H1 (cell line): ENCODE data around the gene DAPK2. TPM values are rescaled to one million over a fixed set of nuclear protein-coding genes. Genes with fewer than 3 reads are reported as not detected.
A peak's percentile ranks its signal among the peaks of the same experiment; 100 is the strongest.

ENCODE experiments used
- CTCF ChIA-PET: fragments of 300-600 bp; sonication (Branson Sonifier 250); formaldehyde crosslinking; loops from one replicate; lab custom pipeline; 2021; ENCODE audit not compliant: partially characterized antibody; lab: Charles Lee
- POLR2A ChIA-PET: fragments of 300-600 bp; sonication (Branson Sonifier 250); formaldehyde crosslinking; loops from one replicate; lab custom pipeline; 2021; ENCODE audit warnings: inconsistent platforms; ENCODE audit not compliant: partially characterized antibody; lab: Charles Lee
- DNase-seq, 2 experiments: peaks; one replicate each; pipeline versions ENCODE4 v3.0.0 to v3.0.0-alpha.2; 2010 to 2022; ENCODE audit warnings: low spot score in 2 of 2, low read depth in 1 of 2, mixed read lengths in 1 of 2
- FAIRE-seq: peaks from 2 replicates; lab custom pipeline; 2011; peaks lifted over from hg19 to GRCh38; lab: Jason Lieb, UNC
- H2AFZ ChIP-seq: 2 replicates; pipeline ENCODE4 v1.8.1; 2012; ENCODE audit warnings: low read length, inconsistent platforms
- H2AK5ac ChIP-seq: 2 replicates; pipeline ENCODE4 v1.6.1; 2013; ENCODE audit warnings: low read depth, low read length
- H2BK120ac ChIP-seq: replicated peaks from 2 replicates; pipeline ENCODE3; 2013; ENCODE audit warnings: low read depth, low read length, inconsistent platforms
- H2BK12ac ChIP-seq: 2 replicates; pipeline ENCODE4 v1.6.1; 2013; ENCODE audit warnings: low read depth, low read length
- H2BK15ac ChIP-seq: 2 replicates; pipeline ENCODE4 v1.6.1; 2013; ENCODE audit warnings: low read length
- H2BK20ac ChIP-seq: 2 replicates; pipeline ENCODE4 v1.6.1; 2013; ENCODE audit warnings: low read length
- H2BK5ac ChIP-seq: 2 replicates; pipeline ENCODE4 v1.6.1; 2013; ENCODE audit warnings: low read depth, low read length
- H3K14ac ChIP-seq: 2 replicates; pipeline ENCODE4 v1.6.1; 2013; ENCODE audit warnings: inconsistent platforms; ENCODE audit not compliant: insufficient read length
- H3K18ac ChIP-seq: 2 replicates; pipeline ENCODE4 v1.6.1; 2013; ENCODE audit warnings: low read length; ENCODE audit errors: extremely low read depth
- H3K23ac ChIP-seq: 2 replicates; pipeline ENCODE4 v1.6.1; 2013; ENCODE audit warnings: inconsistent platforms; ENCODE audit not compliant: insufficient read length
- H3K23me2 ChIP-seq: 2 replicates; pipeline ENCODE4 v1.6.1; 2013; ENCODE audit warnings: low read depth, low read length
- H3K27ac ChIP-seq: 2 replicates; pipeline ENCODE4 v1.6.1; 2011; ENCODE audit warnings: low read depth, low read length, inconsistent platforms
- H3K27me3 ChIP-seq, 4 experiments: replicated peaks in 1 of 4; 1 replicate in 1 of 4; 2 replicates in 3 of 4; pipeline versions ENCODE4 v1.6.1 to v1.8.1; 2011 to 2013; ENCODE audit warnings: low read length in 3 of 4, mild to moderate bottlenecking in 3 of 4, inconsistent platforms in 2 of 4, mixed read lengths in 2 of 4, moderate library complexity in 1 of 4; ENCODE audit not compliant: control insufficient read depth in 3 of 4, insufficient read depth in 3 of 4; ENCODE audit errors: extremely low read depth in 1 of 4
- H3K36me3 ChIP-seq, 4 experiments: 2 replicates each; pipeline versions ENCODE4 v1.6.1 to v1.8.1; 2011 to 2013; ENCODE audit warnings: mild to moderate bottlenecking in 4 of 4, low read length in 3 of 4, moderate library complexity in 2 of 4, control low read depth in 1 of 4, inconsistent platforms in 1 of 4; ENCODE audit not compliant: insufficient read depth in 4 of 4, control insufficient read depth in 2 of 4
- H3K4ac ChIP-seq: replicated peaks from 2 replicates; pipeline ENCODE3; 2013; ENCODE audit warnings: low read length, low read depth, mixed read lengths, inconsistent platforms; ENCODE audit not compliant: insufficient read length
- H3K4me1 ChIP-seq, 4 experiments: replicated peaks in 1 of 4; 1 replicate in 1 of 4; 2 replicates in 3 of 4; pipeline versions ENCODE4 v1.6.1 to v1.8.1; 2011 to 2013; ENCODE audit warnings: low read length in 3 of 4, inconsistent platforms in 2 of 4, mixed read lengths in 1 of 4; ENCODE audit not compliant: insufficient read depth in 4 of 4, control insufficient read depth in 3 of 4
- H3K4me2 ChIP-seq, 2 experiments: 2 replicates each; pipeline versions ENCODE4 v1.6.1 to v1.8.1; 2011 to 2013; ENCODE audit warnings: low read depth in 2 of 2, low read length in 2 of 2, control low read depth in 1 of 2, inconsistent platforms in 1 of 2, mild to moderate bottlenecking in 1 of 2; ENCODE audit not compliant: insufficient read depth in 1 of 2
- H3K4me3 ChIP-seq, 4 experiments: fragments of 200-600, 300-600 bp in 1 of 4; sonication (generic), shearing (Covaris generic), sonication (Bioruptor Twin) in 1 of 4; 2 replicates each; pipeline versions ENCODE4 v1.5.1 to v1.8.1; 2011 to 2016; ENCODE audit warnings: low read length in 4 of 4, low read depth in 3 of 4, control low read depth in 2 of 4, inconsistent platforms in 2 of 4, mild to moderate bottlenecking in 2 of 4, mixed read lengths in 1 of 4, moderate library complexity in 1 of 4; ENCODE audit not compliant: insufficient read depth in 2 of 4; ENCODE audit errors: extremely low read depth in 1 of 4
- H3K56ac ChIP-seq: replicated peaks from 2 replicates; pipeline ENCODE3; 2013; ENCODE audit warnings: low read depth, mild to moderate bottlenecking, mixed read lengths, low read length, inconsistent platforms; ENCODE audit not compliant: insufficient read length
- H3K79me1 ChIP-seq: 2 replicates; pipeline ENCODE4 v1.6.1; 2013; ENCODE audit warnings: low read depth, low read length, control low read depth
- H3K79me2 ChIP-seq, 2 experiments: 2 replicates each; pipeline versions ENCODE4 v1.6.1 to v1.8.1; 2012 to 2013; ENCODE audit warnings: low read length in 2 of 2, mild to moderate bottlenecking in 2 of 2, inconsistent platforms in 1 of 2; ENCODE audit not compliant: insufficient read depth in 2 of 2, control insufficient read depth in 1 of 2
- H3K9ac ChIP-seq, 4 experiments: replicated peaks in 1 of 4; 1 replicate in 1 of 4; 2 replicates in 3 of 4; pipeline versions ENCODE4 v1.6.1 to v1.8.1; 2011 to 2013; ENCODE audit warnings: low read depth in 3 of 4, low read length in 3 of 4, control low read depth in 2 of 4, mild to moderate bottlenecking in 2 of 4, moderate library complexity in 2 of 4, inconsistent platforms in 1 of 4; ENCODE audit errors: extremely low read depth in 1 of 4
- H3K9me3 ChIP-seq, 2 experiments: 2 replicates each; pipeline versions ENCODE4 v1.6.1 to v1.8.1; 2012 to 2013; ENCODE audit warnings: mild to moderate bottlenecking in 2 of 2, moderate library complexity in 2 of 2, control low read depth in 1 of 2, inconsistent platforms in 1 of 2, low read depth in 1 of 2, low read length in 1 of 2, mixed read lengths in 1 of 2; ENCODE audit not compliant: insufficient read depth in 2 of 2
- H4K20me1 ChIP-seq, 2 experiments: replicated peaks in 1 of 2; 2 replicates each; pipeline versions ENCODE3 to v1.8.1; 2011 to 2013; ENCODE audit warnings: inconsistent platforms in 2 of 2, low read length in 2 of 2, mild to moderate bottlenecking in 1 of 2; ENCODE audit not compliant: insufficient read depth in 2 of 2, control insufficient read depth in 1 of 2
- H4K5ac ChIP-seq: 2 replicates; pipeline ENCODE4 v1.6.1; 2013; ENCODE audit warnings: low read length, low read depth, mixed read lengths, inconsistent platforms; ENCODE audit not compliant: insufficient read length
- H4K8ac ChIP-seq: 2 replicates; pipeline ENCODE4 v1.8.0; 2013; ENCODE audit warnings: mild to moderate bottlenecking, moderate library complexity, low read length, inconsistent platforms; ENCODE audit not compliant: insufficient read depth; ENCODE audit errors: extremely low read depth
- H4K91ac ChIP-seq: replicated peaks from 2 replicates; pipeline ENCODE3; 2013; ENCODE audit warnings: low read length, mixed read lengths, inconsistent platforms; ENCODE audit not compliant: insufficient read length
- ASH2L ChIP-seq: fragments of 200-600, 300-600 bp; sonication (generic); IDR thresholded peaks from one replicate; pipeline ENCODE4 v1.7.1; 2017; ENCODE audit warnings: low read length
- CBX5 ChIP-seq: fragments of 300-800, 300-1000 bp; sonication (generic); IDR thresholded peaks from 2 replicates; pipeline ENCODE4 v1.7.1; 2016; ENCODE audit warnings: antibody characterized with exemption, low read length, low read depth
- CBX8 ChIP-seq: fragments of 300-800, 300-1000 bp; sonication (generic); IDR thresholded peaks from 2 replicates; pipeline ENCODE4 v1.7.1; 2016; ENCODE audit warnings: low read depth, low read length, borderline replicate concordance
- EGR1 ChIP-seq: IDR thresholded peaks from 2 replicates; pipeline ENCODE4 v1.6.1; 2011; ENCODE audit warnings: low read depth, low read length, borderline replicate concordance
- GABPA ChIP-seq: IDR thresholded peaks from 2 replicates; pipeline ENCODE4 v1.6.1; 2011; ENCODE audit warnings: mild to moderate bottlenecking, low read length, moderate library complexity, borderline replicate concordance; ENCODE audit not compliant: insufficient read depth
- JUN ChIP-seq: IDR thresholded peaks from 2 replicates; pipeline ENCODE4 v1.6.1; 2011; ENCODE audit warnings: low read depth, mild to moderate bottlenecking, improper control_type of control experiment, low read length
- RAD21 ChIP-seq, 2 experiments: IDR thresholded peaks in 1 of 2; conservative IDR thresholded peaks in 1 of 2; 2 replicates each; pipeline ENCODE4 v1.6.1; 2011; ENCODE audit warnings: low read depth in 2 of 2, low read length in 2 of 2, improper control_type of control experiment in 1 of 2, inconsistent platforms in 1 of 2, mild to moderate bottlenecking in 1 of 2, moderate library complexity in 1 of 2
- SIN3A ChIP-seq, 2 experiments: IDR thresholded peaks in 1 of 2; conservative IDR thresholded peaks in 1 of 2; 2 replicates each; pipeline ENCODE4 v1.6.1; 2011 to 2012; ENCODE audit warnings: low read length in 2 of 2, improper control_type of control experiment in 1 of 2, low read depth in 1 of 2, mild to moderate bottlenecking in 1 of 2
- SIRT6 ChIP-seq: IDR thresholded peaks from one replicate; pipeline ENCODE4 v1.7.1; 2012; ENCODE audit warnings: low read length, inconsistent platforms
- SIX5 ChIP-seq: IDR thresholded peaks from 2 replicates; pipeline ENCODE4 v1.6.1; 2011; ENCODE audit warnings: mild to moderate bottlenecking, low read depth, low read length
- SP4 ChIP-seq: IDR thresholded peaks from 2 replicates; pipeline ENCODE4 v1.6.1; 2012; ENCODE audit warnings: low read length, inconsistent platforms
- YY1 ChIP-seq: IDR thresholded peaks from 2 replicates; pipeline ENCODE4 v1.6.1; 2011; ENCODE audit warnings: low read depth, mild to moderate bottlenecking, low read length
- whole genome bisulfite sequencing, 2 experiments: shearing (Covaris generic) in 1 of 2; methylation state at CpG; one replicate each; pipeline versions ENCODE4 v1.1.6 to v1.1.7; 2013 to 2015; ENCODE audit warnings: low lambda C conversion rate in 2 of 2, mixed read lengths in 2 of 2, inconsistent platforms in 1 of 2, low coverage in 1 of 2, missing lambda C conversion rate in 1 of 2; ENCODE audit not compliant: insufficient replicate concordance in 2 of 2, insufficient coverage in 1 of 2, insufficient read length in 1 of 2; ENCODE audit errors: extremely low coverage in 1 of 2, missing lambda C conversion rate in 1 of 2; 5-methylcytosine and 5-hydroxymethylcytosine counted together
- polyA plus RNA-seq, 7 experiments: library from polyadenylated mRNA; depleted of rRNA in 3 of 7; stranded (reverse) in 5 of 7; unstranded in 2 of 7; fragments of >200 nt in 5 of 7; fragments of 200-250 nt in 2 of 7; gene quantifications; 1 replicate in 5 of 7; 2 replicates in 1 of 7; 4 replicates in 1 of 7; pipeline versions ENCODE4 v1.2.1 to v1.2.3, GENCODE V29; 2011 to 2013; ENCODE audit warnings: missing spikeins in 2 of 7, mixed read lengths in 2 of 7
- total RNA-seq: library from RNA; stranded (reverse); fragmentation: NEBNext Ultra II Directional; extraction: Animal tissue kit (Norgen Biotek cat#: 25700); gene quantifications from 2 replicates; pipeline ENCODE4 v1.2.1, GENCODE V29; 2021
- TF ChIP-seq, protein P1 (sequence below): IDR thresholded peaks from 2 replicates; pipeline ENCODE4 v1.6.1; 2011; ENCODE audit warnings: low read depth, mild to moderate bottlenecking, low read length; ENCODE audit not compliant: insufficient read depth

Gene DAPK2
- total and polyA plus RNA-seq, 2 of the 8 experiments (the other 6 are each of a cell fraction or from before 2014, with no cell fraction given) = 1.8 to 2.9 TPM

DNA sequence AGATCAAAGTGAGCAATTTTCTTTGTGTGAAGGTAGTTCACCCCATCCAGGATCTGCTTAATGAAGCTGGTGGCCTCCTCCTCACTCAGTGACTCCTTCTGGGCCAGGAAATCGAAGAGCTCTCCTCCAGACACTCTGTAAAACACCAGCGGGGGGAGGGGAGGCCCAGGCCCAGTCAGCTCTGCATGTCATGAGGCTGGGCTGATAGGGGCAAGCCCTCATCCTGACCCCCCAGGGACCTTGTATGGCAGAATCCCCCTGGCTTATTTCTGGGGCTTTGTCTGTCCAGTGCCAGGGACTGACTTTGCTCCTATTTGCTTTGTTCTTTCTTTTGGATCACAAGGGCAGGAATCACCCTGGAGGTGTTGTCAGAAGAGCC, 74.9 kb downstream of the DAPK2 start:
- H2AK5ac ChIP-seq = no peak overlapping the region
- no peak for TF ChIP-seq YY1
- no peak for TF ChIP-seq EGR1
- no peak for TF ChIP-seq SIRT6
- TF ChIP-seq JUN = no peak
- no peak for TF ChIP-seq SIN3A (conservative IDR thresholded peaks at IDR 0.05 in 1 of 2, IDR thresholded peaks at IDR 0.05 in 1 of 2; ENCODE audit: low read depth in 1 of 2, low read length in 2 of 2)
- no peak for TF ChIP-seq GABPA
- TF ChIP-seq ASH2L = no peak
- TF ChIP-seq CBX8 = no peak
- TF ChIP-seq CBX5 = no peak
- no peak for TF ChIP-seq SP4
- no peak for TF ChIP-seq SIX5
- TF ChIP-seq, protein P1, sequence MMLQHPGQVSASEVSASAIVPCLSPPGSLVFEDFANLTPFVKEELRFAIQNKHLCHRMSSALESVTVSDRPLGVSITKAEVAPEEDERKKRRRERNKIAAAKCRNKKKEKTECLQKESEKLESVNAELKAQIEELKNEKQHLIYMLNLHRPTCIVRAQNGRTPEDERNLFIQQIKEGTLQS = no peak
- TF ChIP-seq RAD21 (IDR thresholded peaks at IDR 0.05 in 1 of 2, conservative IDR thresholded peaks at IDR 0.05 in 1 of 2; ENCODE audit: low read depth in 2 of 2, low read length in 2 of 2) = no peak

More for the DNA sequence above, 74.9 kb downstream of the DAPK2 start:
- WGBS, 2 experiments = 69% methylated on average over 2 of the region's 2 CpGs; no CpG with 5 or more reads in 1 of the 2 experiments
- H3K23ac ChIP-seq = no peak overlapping the region
- H2BK12ac ChIP-seq = peak overlapping the region; percentile 44; the same call in 1 of the 2 replicates
- H3K79me2 ChIP-seq = no peaks in the 10 kb centered on the region
- no peaks in the 10 kb centered on the region for H3K79me1 ChIP-seq
- H2BK5ac ChIP-seq = peak overlapping the region; percentile 12; the same call in 1 of the 2 replicates
- DNase-seq (peak in 1 of 2 experiments; percentile 43), FAIRE-seq (no peak)
- H3K9ac ChIP-seq = no peak overlapping the region
- no peak overlapping the region for H4K5ac ChIP-seq
- H2BK120ac ChIP-seq = no peak overlapping the region
- ChIA-PET CTCF (interaction anchor here (0.5 to 7.8 kb wide), 6 partner anchors 9 to 451 kb away, joined by 3 to 56 read pairs (median 4); no protein-coding TSS in a partner anchor), POLR2A (interaction anchor here (0.5 kb wide), 1 partner anchor 10 kb away, joined by 3 read pairs; no protein-coding TSS in a partner anchor)
- H3K14ac ChIP-seq = no peak overlapping the region
- no peaks in the 10 kb centered on the region for H3K23me2 ChIP-seq
- H3K4me1 ChIP-seq = peaks cover 7 to 28% (median 20%) of the 10 kb centered on the region in 4 experiments
- H3K4me2 ChIP-seq = no peak overlapping the region
- H3K27ac ChIP-seq = no peak overlapping the region
- no peak overlapping the region for H4K8ac ChIP-seq
- H3K56ac ChIP-seq = no peak overlapping the region
- H3K9me3 ChIP-seq = no peaks in the 10 kb centered on the region
- H3K18ac ChIP-seq = peak overlapping the region; percentile 57
- no peaks in the 10 kb centered on the region for H4K20me1 ChIP-seq
- no peak overlapping the region for H3K4me3 ChIP-seq
- no peaks in the 10 kb centered on the region for H3K36me3 ChIP-seq
- H4K91ac ChIP-seq = no peak overlapping the region
- H3K27me3 ChIP-seq = peaks cover 0 to 2% (median 0%) of the 10 kb centered on the region in 4 experiments; a peak in 1 of 7 replicates
- H2BK20ac ChIP-seq = 0 out of 2 replicates have a peak overlapping the region, but pooled peaks have one; percentile 37
- H2AFZ ChIP-seq = no peak overlapping the region
- no peak overlapping the region for H3K4ac ChIP-seq
- H2BK15ac ChIP-seq = 0 out of 2 replicates have a peak overlapping the region, but pooled peaks have one; percentile 65
